Neuronal stem cell (in vitro differentiated cells): Measurements from ENCODE around the gene AKAP9.
"Not testable (repeated sequence)": the region's sequence is repeated elsewhere in the genome, so short reads cannot be mapped to it uniquely, and the experiment has no call there.

Experiments used
- DNase-seq: peaks from one replicate; pipeline ENCODE4 v3.0.0-alpha.2; 2013; ENCODE audit warnings: low spot score
- H2AFZ ChIP-seq: one replicate; pipeline ENCODE4 v1.6.1; 2013; ENCODE audit warnings: mild to moderate bottlenecking, low read length, inconsistent platforms
- H2AK5ac ChIP-seq: 2 replicates; pipeline ENCODE4 v1.6.1; 2013; ENCODE audit warnings: low read depth, mild to moderate bottlenecking, inconsistent platforms, low read length, moderate library complexity, mixed read lengths
- H2BK120ac ChIP-seq: 2 replicates; pipeline ENCODE4 v1.6.1; 2013; ENCODE audit warnings: low read depth, mild to moderate bottlenecking, inconsistent platforms, low read length, moderate library complexity, mixed read lengths
- H2BK12ac ChIP-seq: one replicate; pipeline ENCODE4 v1.6.1; 2013; ENCODE audit warnings: low read length, inconsistent platforms
- H2BK15ac ChIP-seq: 2 replicates; pipeline ENCODE4 v1.6.1; 2013; ENCODE audit warnings: mild to moderate bottlenecking, low read length, inconsistent platforms, mixed read lengths
- H2BK5ac ChIP-seq: one replicate; pipeline ENCODE4 v1.6.1; 2013; ENCODE audit warnings: inconsistent platforms, mild to moderate bottlenecking, low read length, moderate library complexity
- H3K14ac ChIP-seq: one replicate; pipeline ENCODE4 v1.6.1; 2013; ENCODE audit warnings: low read length, inconsistent platforms
- H3K18ac ChIP-seq: 2 replicates; pipeline ENCODE4 v1.6.1; 2013; ENCODE audit warnings: low read length, inconsistent platforms
- H3K23ac ChIP-seq: 2 replicates; pipeline ENCODE4 v1.6.1; 2013; ENCODE audit warnings: low read depth, mild to moderate bottlenecking, mixed read lengths, low read length, inconsistent platforms; ENCODE audit not compliant: poor library complexity
- H3K27ac ChIP-seq: replicated peaks from 3 replicates; pipeline ENCODE4 v1.5.1; 2013; ENCODE audit warnings: low read length, inconsistent platforms
- H3K27me3 ChIP-seq, 3 experiments: 2 replicates each; pipeline ENCODE4 v1.6.1; 2013; ENCODE audit warnings: low read length in 3 of 3, mild to moderate bottlenecking in 2 of 3, inconsistent platforms in 1 of 3, low read depth in 1 of 3, mixed read lengths in 1 of 3, moderate library complexity in 1 of 3; ENCODE audit not compliant: control insufficient read depth in 3 of 3, insufficient read depth in 3 of 3
- H3K36me3 ChIP-seq, 2 donors: replicated peaks in 1 of 2; 2 replicates each; pipeline ENCODE4 v1.6.1; 2013; ENCODE audit warnings: low read length in 2 of 2; ENCODE audit not compliant: control insufficient read depth in 2 of 2, insufficient read depth in 2 of 2
- H3K4ac ChIP-seq: 2 replicates; pipeline ENCODE4 v1.6.1; 2013; ENCODE audit warnings: inconsistent platforms, mild to moderate bottlenecking, low read length, moderate library complexity
- H3K4me1 ChIP-seq, 2 donors: 1 replicate in 1 of 2; 2 replicates in 1 of 2; pipeline ENCODE4 v1.6.1; 2013; ENCODE audit warnings: low read length in 2 of 2, low read depth in 1 of 2; ENCODE audit not compliant: control insufficient read depth in 2 of 2, insufficient read depth in 1 of 2
- H3K4me2 ChIP-seq: one replicate; pipeline ENCODE4 v1.6.1; 2013; ENCODE audit warnings: mild to moderate bottlenecking, low read length, inconsistent platforms; ENCODE audit not compliant: insufficient read depth, poor library complexity, severe bottlenecking
- H3K4me3 ChIP-seq, 2 donors: 2 replicates each; pipeline ENCODE4 v1.5.1; 2013; ENCODE audit warnings: low read length in 2 of 2, mild to moderate bottlenecking in 2 of 2, inconsistent platforms in 1 of 2, moderate library complexity in 1 of 2
- H3K79me1 ChIP-seq: one replicate; pipeline ENCODE4 v1.6.1; 2013; ENCODE audit warnings: low read depth, mild to moderate bottlenecking, inconsistent platforms, low read length, moderate library complexity
- H3K9ac ChIP-seq: one replicate; pipeline ENCODE4 v1.6.1; 2013; ENCODE audit warnings: mild to moderate bottlenecking, low read depth, low read length, inconsistent platforms; ENCODE audit not compliant: poor library complexity
- H3K9me3 ChIP-seq, 2 donors: replicated peaks in 1 of 2; 2 replicates each; pipeline versions ENCODE3 to v1.6.1; 2013; ENCODE audit warnings: low read length in 2 of 2, mild to moderate bottlenecking in 2 of 2, inconsistent platforms in 1 of 2, low read depth in 1 of 2, mixed read lengths in 1 of 2, moderate library complexity in 1 of 2; ENCODE audit not compliant: control insufficient read depth in 2 of 2, insufficient read depth in 1 of 2
- H4K8ac ChIP-seq: one replicate; pipeline ENCODE4 v1.6.1; 2013; ENCODE audit warnings: low read depth, mild to moderate bottlenecking, inconsistent platforms, low read length, moderate library complexity
- H4K91ac ChIP-seq: one replicate; pipeline ENCODE4 v1.6.1; 2013; ENCODE audit warnings: low read length, low read depth, mild to moderate bottlenecking, inconsistent platforms; ENCODE audit not compliant: poor library complexity
- WGBS, 2 donors: extraction: QIAGEN DNeasy Blood & Tissue Kit; methylation state at CpG; one replicate each; pipeline ENCODE4 v1.1.7; 2013; ENCODE audit warnings: missing lambda C conversion rate in 2 of 2, mixed read lengths in 1 of 2; ENCODE audit not compliant: insufficient read length in 2 of 2, insufficient replicate concordance in 1 of 2; ENCODE audit errors: extremely low coverage in 2 of 2; 5-methylcytosine and 5-hydroxymethylcytosine counted together

Gene AKAP9

GRCh38 chr7:92072708-92073107 lies 132.0 kb downstream of the AKAP9 start:
- H2BK12ac ChIP-seq, result no peak overlapping the region
- no peak overlapping the region for H3K9ac ChIP-seq
- H4K91ac ChIP-seq, result no peak overlapping the region
- H2BK120ac ChIP-seq, result no peak overlapping the region
- no peak overlapping the region for H3K18ac ChIP-seq
- no peak overlapping the region for H2AK5ac ChIP-seq
- peaks cover 2 to 79% of the 10 kb centered on the region in 2 donors for H3K36me3 ChIP-seq
- no peak overlapping the region for H3K14ac ChIP-seq
- no peak overlapping the region for H4K8ac ChIP-seq
- H3K27ac ChIP-seq, result no peak overlapping the region
- 100% methylated on average over 1 of the region's 3 CpGs; no CpG with 5 or more reads in 1 of the 2 donors for WGBS, 2 donors
- H2BK15ac ChIP-seq, result no peak overlapping the region
- H3K23ac ChIP-seq, result no peak overlapping the region
- H2AFZ ChIP-seq, result no peak overlapping the region
- no peak overlapping the region for H2BK5ac ChIP-seq
- no peak overlapping the region for H3K4me2 ChIP-seq
- H3K27me3 ChIP-seq, result no peaks in the 10 kb centered on the region
- no peaks in the 10 kb centered on the region for H3K4me1 ChIP-seq
- H3K4ac ChIP-seq, result no peak overlapping the region
- H3K79me1 ChIP-seq, result no peaks in the 10 kb centered on the region
- H3K4me3 ChIP-seq, result no peak overlapping the region
- DNase-seq, result no peak
- H3K9me3 ChIP-seq, result peaks cover 0 to 2% of the 10 kb centered on the region in 2 donors

DNA sequence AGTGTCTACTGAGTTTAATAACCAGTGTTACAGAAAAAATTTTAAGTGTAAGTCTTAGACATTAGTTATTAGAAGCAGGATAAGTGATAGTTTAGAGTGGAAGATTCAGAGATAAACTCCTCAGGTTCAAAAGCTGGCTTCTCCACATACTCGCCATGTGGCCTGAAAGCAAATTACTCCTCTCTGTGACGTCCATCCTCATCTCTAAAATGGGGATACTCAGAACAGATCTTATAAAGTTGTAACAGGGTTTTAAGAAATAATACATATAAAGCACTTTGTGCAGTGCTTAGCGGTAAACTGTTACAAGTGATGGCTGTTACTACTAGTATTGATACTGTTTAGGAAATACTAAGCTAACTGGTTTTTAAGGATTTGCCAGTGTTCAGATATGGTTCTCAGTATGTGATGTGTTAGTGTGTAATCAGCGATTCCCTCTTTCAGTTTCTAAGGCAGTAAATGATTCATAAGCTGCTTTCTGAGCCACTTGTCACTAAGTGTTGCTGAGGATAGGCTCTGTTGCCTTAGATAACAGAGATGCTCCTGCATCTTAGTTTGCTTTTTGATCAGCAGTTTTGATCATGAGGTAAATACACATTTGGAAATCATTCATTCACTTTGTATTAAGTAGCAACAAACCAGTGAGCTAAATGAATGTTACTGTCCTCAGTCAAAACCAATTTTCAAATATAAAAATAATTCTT lies 134.9 kb downstream of the AKAP9 start:
- H3K9me3 ChIP-seq, result peaks cover 0 to 2% of the 10 kb centered on the region in 2 donors
- H2AFZ ChIP-seq, result no peak overlapping the region
- no peak overlapping the region for H2BK5ac ChIP-seq
- H3K14ac ChIP-seq, result no peak overlapping the region
- no peaks in the 10 kb centered on the region for H3K27me3 ChIP-seq
- H2AK5ac ChIP-seq, result no peak overlapping the region
- no peak overlapping the region for H2BK12ac ChIP-seq
- H4K8ac ChIP-seq, result no peak overlapping the region
- no peak overlapping the region for H3K4me3 ChIP-seq
- DNase-seq, result no peak
- no peak overlapping the region for H3K23ac ChIP-seq
- no peaks in the 10 kb centered on the region for H3K79me1 ChIP-seq
- no peak overlapping the region for H2BK120ac ChIP-seq
- H3K9ac ChIP-seq, result no peak overlapping the region
- no peaks in the 10 kb centered on the region for H3K4me1 ChIP-seq
- no peak overlapping the region for H3K4me2 ChIP-seq
- H3K4ac ChIP-seq, result no peak overlapping the region
- H3K36me3 ChIP-seq, result peaks cover 2 to 81% of the 10 kb centered on the region in 2 donors
- no peak overlapping the region for H3K18ac ChIP-seq
- no peak overlapping the region for H4K91ac ChIP-seq
- H3K27ac ChIP-seq, result no peak overlapping the region
- no CpG with 5 or more reads among the region's 4 CpGs for WGBS, 2 donors
- no peak overlapping the region for H2BK15ac ChIP-seq

DNA sequence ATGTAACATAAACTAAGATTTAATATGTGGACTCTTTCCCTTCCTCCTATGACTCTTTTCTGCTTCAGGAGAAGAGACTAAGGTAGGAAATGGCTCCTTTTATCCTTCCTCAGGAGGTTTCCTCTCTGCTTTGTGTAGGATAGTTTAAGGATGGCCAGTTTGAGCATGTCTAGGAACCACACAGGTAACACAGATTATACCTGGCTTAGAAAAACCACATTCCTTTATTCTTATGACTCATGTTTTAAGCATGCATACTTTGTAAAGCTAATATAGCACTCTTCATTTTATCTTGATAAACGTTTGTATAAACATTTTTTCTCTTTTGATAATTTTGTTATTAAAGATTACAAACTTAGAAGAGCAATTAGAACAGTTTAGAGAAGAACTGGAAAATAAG lies 135.8 kb downstream of the AKAP9 start:
- no peak overlapping the region for H3K4ac ChIP-seq
- H3K4me3 ChIP-seq, result no peak overlapping the region
- no peak overlapping the region for H3K27ac ChIP-seq
- no peaks in the 10 kb centered on the region for H3K9me3 ChIP-seq
- no peak overlapping the region for H3K18ac ChIP-seq
- H2BK5ac ChIP-seq, result no peak overlapping the region
- no peak overlapping the region for H4K8ac ChIP-seq
- H4K91ac ChIP-seq, result no peak overlapping the region
- no peaks in the 10 kb centered on the region for H3K4me1 ChIP-seq
- no peak overlapping the region for H3K9ac ChIP-seq
- no peaks in the 10 kb centered on the region for H3K79me1 ChIP-seq
- H3K14ac ChIP-seq, result no peak overlapping the region
- no peak overlapping the region for H2BK120ac ChIP-seq
- no peak overlapping the region for H3K23ac ChIP-seq
- no peaks in the 10 kb centered on the region for H3K27me3 ChIP-seq
- no peak overlapping the region for H2BK12ac ChIP-seq
- DNase-seq, result no peak
- no CpG with 5 or more reads among the region's 1 CpG for WGBS, 2 donors
- H2BK15ac ChIP-seq, result no peak overlapping the region
- no peak overlapping the region for H3K4me2 ChIP-seq
- no peak overlapping the region for H2AK5ac ChIP-seq
- H2AFZ ChIP-seq, result no peak overlapping the region
- peaks cover 0 to 82% of the 10 kb centered on the region in 2 donors for H3K36me3 ChIP-seq

DNA sequence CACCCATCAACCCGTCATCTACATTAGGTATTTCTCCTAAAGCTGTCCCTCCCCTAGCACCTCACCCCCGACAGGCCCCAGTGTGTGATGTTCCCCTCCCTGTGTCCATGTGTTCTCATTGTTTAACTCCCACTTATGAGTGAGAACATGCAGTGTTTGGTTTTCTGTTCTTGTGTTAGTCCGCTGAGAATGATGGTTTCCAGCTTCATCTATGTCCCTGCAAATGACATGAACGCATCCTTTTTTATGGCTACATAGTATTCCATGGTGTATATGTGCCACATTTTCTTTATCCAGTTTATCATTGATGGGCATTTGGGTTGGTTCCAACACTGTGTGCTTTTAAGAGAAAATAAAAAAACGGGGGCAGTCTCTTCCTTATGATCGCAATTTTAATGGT lies 143.3 kb downstream of the AKAP9 start:
- not testable (repeated sequence) for H2BK120ac ChIP-seq, H3K79me1 ChIP-seq, H3K23ac ChIP-seq, H3K27ac ChIP-seq, H2BK5ac ChIP-seq, H3K18ac ChIP-seq, H2AFZ ChIP-seq, H3K4me3 ChIP-seq, H4K91ac ChIP-seq, H2BK15ac ChIP-seq, H3K27me3 ChIP-seq, H3K9ac ChIP-seq, H3K4me1 ChIP-seq, DNase-seq, H3K14ac ChIP-seq, H2AK5ac ChIP-seq, H2BK12ac ChIP-seq, H4K8ac ChIP-seq, H3K4me2 ChIP-seq, H3K4ac ChIP-seq
- WGBS, 2 donors, result no CpG with 5 or more reads among the region's 6 CpGs
- Histone ChIP-seq H3K9me3 (peaks cover 1 to 32% of the 10 kb centered on the region in 2 donors), H3K36me3 (peaks cover 6 to 95% of the 10 kb centered on the region in 2 donors)
